Coronary artery (tissue), 2 donors: ENCODE results near the gene ASIC2.

ENCODE experiments used
- DNase-seq: peaks from one replicate; pipeline ENCODE4 v3.0.0-alpha.2; 2017; ENCODE audit warnings: low spot score
- H3K27ac ChIP-seq, 2 donors: fragments of 200-600 bp; sonication (generic); one replicate each; pipeline ENCODE4 v1.5.1; 2016 to 2019
- H3K4me3 ChIP-seq: fragments of 200-600 bp; sonication (generic); 2 replicates; pipeline ENCODE4 v1.5.1; 2016; ENCODE audit warnings: mild to moderate bottlenecking, moderate library complexity
- TF ChIP-seq, protein P1 (sequence below): fragments of 200-600 bp; sonication (generic); IDR thresholded peaks from one replicate; pipeline ENCODE4 v1.5.1; 2019; ENCODE audit warnings: antibody characterized with exemption

Gene ASIC2

DNA sequence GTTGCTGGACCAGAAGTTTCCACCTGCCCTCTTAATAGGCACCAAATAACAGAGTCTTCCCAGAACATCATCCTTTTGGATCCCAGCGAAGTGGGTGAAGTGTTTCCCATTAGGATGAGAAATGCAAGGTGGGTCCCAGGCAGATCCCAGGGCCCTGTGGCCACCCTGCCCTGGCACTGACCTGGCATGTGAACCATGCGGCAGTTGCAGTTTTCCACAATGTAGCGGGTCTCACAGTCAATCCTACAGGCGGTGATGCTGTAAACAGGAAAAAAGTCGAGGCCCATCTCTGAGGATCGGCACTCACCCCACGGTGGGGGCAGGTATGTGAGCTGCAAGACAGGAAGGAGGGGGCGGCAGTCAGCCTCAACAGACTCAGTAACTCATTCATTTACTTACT, 265.0 kb downstream of the ASIC2 start:
- DNase-seq = no peak
- Histone ChIP-seq H3K4me3 (no peak overlapping the region), H3K27ac (no peak overlapping the region)
- TF ChIP-seq, protein P1, sequence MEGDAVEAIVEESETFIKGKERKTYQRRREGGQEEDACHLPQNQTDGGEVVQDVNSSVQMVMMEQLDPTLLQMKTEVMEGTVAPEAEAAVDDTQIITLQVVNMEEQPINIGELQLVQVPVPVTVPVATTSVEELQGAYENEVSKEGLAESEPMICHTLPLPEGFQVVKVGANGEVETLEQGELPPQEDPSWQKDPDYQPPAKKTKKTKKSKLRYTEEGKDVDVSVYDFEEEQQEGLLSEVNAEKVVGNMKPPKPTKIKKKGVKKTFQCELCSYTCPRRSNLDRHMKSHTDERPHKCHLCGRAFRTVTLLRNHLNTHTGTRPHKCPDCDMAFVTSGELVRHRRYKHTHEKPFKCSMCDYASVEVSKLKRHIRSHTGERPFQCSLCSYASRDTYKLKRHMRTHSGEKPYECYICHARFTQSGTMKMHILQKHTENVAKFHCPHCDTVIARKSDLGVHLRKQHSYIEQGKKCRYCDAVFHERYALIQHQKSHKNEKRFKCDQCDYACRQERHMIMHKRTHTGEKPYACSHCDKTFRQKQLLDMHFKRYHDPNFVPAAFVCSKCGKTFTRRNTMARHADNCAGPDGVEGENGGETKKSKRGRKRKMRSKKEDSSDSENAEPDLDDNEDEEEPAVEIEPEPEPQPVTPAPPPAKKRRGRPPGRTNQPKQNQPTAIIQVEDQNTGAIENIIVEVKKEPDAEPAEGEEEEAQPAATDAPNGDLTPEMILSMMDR = no peak

DNA sequence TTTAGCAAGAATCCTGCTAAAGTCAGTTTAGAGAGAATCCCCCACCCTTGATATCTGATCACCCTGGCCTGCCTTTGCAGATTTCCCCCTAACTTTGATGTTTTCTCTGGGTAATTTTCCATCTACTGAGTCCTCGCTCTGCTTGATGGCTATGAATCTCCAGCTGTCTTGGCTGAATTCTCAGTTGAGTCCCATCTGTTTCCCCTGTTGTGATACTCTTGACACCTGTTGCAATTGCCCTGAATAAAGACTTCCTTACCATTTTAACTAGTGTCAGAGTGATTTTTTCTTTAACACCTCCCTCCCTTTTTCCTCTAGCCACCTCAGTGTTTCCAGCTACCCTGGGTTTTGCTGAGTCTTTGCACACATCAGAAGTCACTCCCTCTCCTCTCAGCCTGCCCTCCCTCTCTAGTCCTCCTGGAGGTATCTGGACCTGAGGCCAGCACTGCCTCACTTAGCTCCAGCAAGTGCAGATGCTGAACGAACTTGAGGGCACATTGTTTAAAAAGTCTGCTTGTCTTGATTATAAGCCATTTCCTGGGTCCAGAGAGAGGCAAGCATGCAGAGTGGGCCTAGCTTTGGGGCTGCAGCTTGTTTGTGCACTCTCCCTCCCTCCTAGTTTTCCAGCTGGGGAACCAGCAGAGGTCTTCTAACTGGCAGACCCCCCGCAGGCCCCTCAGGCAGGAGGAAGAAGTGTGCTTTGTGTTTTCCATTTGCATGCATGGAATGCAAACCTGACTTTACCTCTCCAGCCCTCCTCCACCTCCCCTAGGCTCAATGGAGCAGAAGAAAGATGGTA, 268.2 kb downstream of the ASIC2 start:
- DNase-seq = no peak
- TF ChIP-seq, protein P1 = no peak
- Histone ChIP-seq H3K4me3 (no peak overlapping the region), H3K27ac (no peak overlapping the region)

DNA sequence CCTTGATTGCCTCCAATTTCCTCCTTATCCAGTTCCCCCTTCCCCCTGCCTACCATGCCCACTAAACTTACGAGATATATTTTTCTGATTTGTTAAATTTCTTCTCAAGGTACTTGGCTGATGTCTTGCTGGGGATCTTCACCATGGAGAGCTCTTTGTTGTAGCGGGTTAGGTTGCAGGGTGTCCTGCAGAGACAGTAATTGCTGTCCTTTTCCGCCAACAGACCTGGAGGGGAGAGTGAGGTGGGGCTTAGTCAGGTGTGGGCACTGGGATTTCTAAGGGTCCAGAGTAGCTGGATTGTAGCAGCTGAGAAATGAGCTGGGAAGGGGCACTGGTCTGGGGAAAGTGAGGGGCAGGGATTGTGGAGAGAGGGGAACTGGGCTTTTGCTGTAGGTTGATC, 269.3 kb downstream of the ASIC2 start:
- Histone ChIP-seq H3K4me3 (no peak overlapping the region), H3K27ac (no peak overlapping the region)
- DNase-seq = no peak
- TF ChIP-seq, protein P1 = no peak

DNA sequence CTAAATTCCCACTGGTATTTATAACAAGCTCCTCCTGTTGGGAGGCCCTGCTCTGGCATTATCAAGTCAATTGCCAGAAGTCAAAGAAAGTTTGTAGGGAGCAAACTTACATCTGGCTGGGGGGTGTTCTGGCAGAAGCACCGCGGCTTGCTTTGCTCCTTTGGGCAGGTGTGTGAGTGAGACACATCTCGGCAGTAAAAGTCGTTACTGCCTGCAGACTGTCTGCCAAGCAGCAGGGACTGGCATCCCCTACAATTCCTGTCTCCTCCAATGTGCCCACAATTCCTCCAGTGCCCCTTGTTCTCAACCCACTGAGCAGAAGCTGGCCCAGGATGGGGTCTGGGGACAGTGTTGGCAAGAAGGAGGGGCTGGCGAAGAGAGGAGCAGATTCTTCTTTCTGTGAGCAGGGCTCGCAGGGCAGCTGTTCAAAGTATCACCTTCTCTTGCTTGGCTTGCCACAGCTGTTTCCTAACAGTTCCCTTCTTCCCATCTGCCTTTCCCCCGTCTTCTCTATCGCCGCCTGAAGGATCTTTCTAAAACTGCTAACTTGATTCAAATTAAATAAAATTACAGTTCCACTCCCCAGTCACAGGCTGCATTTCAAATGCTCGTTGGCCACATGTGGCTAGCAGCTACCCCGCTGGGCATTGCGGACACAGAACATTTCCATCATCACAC, 271.2 kb downstream of the ASIC2 start:
- TF ChIP-seq, protein P1 = no peak
- H3K27ac ChIP-seq = no peak overlapping the region
- peak; percentile 43 for DNase-seq
- H3K4me3 ChIP-seq = no peak overlapping the region

DNA sequence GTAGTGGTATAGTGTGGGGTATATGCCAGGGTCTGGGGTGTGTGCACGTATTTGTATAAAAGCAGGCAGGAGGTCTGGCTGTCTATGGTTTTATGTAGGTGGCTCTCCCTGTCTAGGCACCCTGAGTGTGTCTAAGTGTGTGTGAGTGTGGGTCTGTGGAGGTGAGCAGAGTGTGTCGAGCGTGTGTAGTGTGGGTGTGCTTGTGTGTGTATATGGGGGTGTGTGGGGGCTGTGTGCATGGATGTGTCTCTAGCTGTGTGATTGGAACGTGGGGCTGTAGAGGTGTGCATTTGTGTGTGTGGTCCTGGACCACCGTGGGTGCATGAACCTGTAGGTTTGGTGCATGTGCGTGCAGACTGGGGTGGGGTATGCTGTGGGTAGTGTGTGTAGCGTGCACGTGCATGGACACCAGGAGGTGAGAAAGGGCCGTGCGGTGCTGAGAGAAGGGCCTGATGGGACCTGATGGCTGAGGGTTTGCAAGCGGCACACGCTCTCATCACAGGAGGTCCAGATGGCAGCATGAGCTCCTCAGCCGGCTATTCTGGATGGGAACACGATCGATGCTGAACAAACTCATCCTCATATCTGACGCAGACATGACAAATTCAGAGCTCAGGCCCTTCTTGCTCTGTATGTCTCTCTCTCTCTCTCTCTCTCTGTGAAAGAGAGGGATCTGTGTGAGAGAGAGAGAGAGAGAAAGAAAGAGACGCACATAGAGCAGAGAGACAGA, 273.8 kb downstream of the ASIC2 start:
- Histone ChIP-seq H3K27ac (no peak overlapping the region), H3K4me3 (no peak overlapping the region)
- DNase-seq = peak; percentile 52
- TF ChIP-seq, protein P1 = no peak

DNA sequence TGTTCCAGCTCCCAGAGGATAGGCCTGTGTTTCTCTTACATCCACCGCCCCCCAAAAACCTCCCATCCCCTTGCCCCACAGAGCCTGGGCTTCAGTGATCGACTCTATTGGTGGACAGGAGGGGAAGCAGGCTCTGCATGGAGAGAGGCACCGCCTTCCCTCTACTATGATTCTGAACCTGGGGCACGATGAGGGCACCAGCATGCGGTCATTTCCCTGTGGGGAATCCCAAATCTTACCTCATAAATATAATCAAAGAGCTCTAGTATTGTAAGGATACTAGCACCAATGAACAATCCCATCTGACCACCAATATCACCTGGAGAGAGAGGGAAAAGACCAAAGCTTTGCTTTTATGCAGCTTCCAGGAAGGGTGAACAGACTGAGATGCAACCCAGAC, 275.7 kb downstream of the ASIC2 start:
- Histone ChIP-seq H3K4me3 (no peak overlapping the region), H3K27ac (no peak overlapping the region)
- TF ChIP-seq, protein P1 = no peak
- peak; percentile 22 for DNase-seq
